Panc1 (cell line): ENCODE results near the gene CNN3.

Source experiments
- POLR2AphosphoS5 ChIP-seq: IDR thresholded peaks from 2 replicates; pipeline ENCODE4 v1.6.1; 2012; ENCODE audit warnings: mild to moderate bottlenecking, low read depth, low read length, moderate library complexity
- REST ChIP-seq, 2 experiments: IDR thresholded peaks; 2 replicates each; pipeline ENCODE4 v1.6.1; 2011 to 2012; ENCODE audit warnings: low read depth in 2 of 2, control low read depth in 1 of 2, low read length in 1 of 2, mild to moderate bottlenecking in 1 of 2, moderate library complexity in 1 of 2; ENCODE audit not compliant: insufficient read depth in 1 of 2
- SIN3A ChIP-seq: IDR thresholded peaks from 2 replicates; pipeline ENCODE4 v1.6.1; 2012; ENCODE audit warnings: low read depth, mild to moderate bottlenecking, low read length, moderate library complexity, borderline replicate concordance; ENCODE audit not compliant: insufficient read depth
- TCF7L2 ChIP-seq: IDR thresholded peaks from 2 replicates; pipeline ENCODE4 v1.6.1; 2011; ENCODE audit warnings: mild to moderate bottlenecking, low read depth, low read length, inconsistent platforms
- TF ChIP-seq, protein P1 (sequence below): fragments of 450-650 bp; IDR thresholded peaks from 2 replicates; pipeline ENCODE4 v1.5.1; 2017; ENCODE audit warnings: mild to moderate bottlenecking

- TF ChIP-seq, protein P1, sequence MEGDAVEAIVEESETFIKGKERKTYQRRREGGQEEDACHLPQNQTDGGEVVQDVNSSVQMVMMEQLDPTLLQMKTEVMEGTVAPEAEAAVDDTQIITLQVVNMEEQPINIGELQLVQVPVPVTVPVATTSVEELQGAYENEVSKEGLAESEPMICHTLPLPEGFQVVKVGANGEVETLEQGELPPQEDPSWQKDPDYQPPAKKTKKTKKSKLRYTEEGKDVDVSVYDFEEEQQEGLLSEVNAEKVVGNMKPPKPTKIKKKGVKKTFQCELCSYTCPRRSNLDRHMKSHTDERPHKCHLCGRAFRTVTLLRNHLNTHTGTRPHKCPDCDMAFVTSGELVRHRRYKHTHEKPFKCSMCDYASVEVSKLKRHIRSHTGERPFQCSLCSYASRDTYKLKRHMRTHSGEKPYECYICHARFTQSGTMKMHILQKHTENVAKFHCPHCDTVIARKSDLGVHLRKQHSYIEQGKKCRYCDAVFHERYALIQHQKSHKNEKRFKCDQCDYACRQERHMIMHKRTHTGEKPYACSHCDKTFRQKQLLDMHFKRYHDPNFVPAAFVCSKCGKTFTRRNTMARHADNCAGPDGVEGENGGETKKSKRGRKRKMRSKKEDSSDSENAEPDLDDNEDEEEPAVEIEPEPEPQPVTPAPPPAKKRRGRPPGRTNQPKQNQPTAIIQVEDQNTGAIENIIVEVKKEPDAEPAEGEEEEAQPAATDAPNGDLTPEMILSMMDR, result no peak
- TF ChIP-seq POLR2AphosphoS5 (no peak), SIN3A (no peak), REST (IDR thresholded peaks at IDR 0.05; ENCODE audit: insufficient read depth in 1 of 2, low read depth in 2 of 2, low read length in 1 of 2) (no peak), TCF7L2 (no peak)
Measured at GRCh38 chr1:94927405-94928175, 680 bp upstream of the CNN3 start.
